GM21360 (cell line): Measurements from ENCODE around the gene SLC35D1.

Experiments
- ATAC-seq: cut with Tn5 transposase; IDR thresholded peaks from one replicate; pipeline ENCODE4 v1.9.1; 2021; ENCODE audit warnings: mild to moderate bottlenecking, moderate library complexity; ENCODE audit not compliant: unreplicated experiment

The SLC35D1 gene

GRCh38 chr1:67044631-67045270 lies 9.2 kb downstream of the SLC35D1 start:
- peak; percentile 49 for ATAC-seq

- ATAC-seq = no peak
Observed at GRCh38 chr1:67043366-67043765, 10.6 kb downstream of the SLC35D1 start.

GRCh38 chr1:67041841-67042503 lies 12.0 kb downstream of the SLC35D1 start:
- ATAC-seq = no peak

- no peak for ATAC-seq
Observed at GRCh38 chr1:67040405-67040804, 13.5 kb downstream of the SLC35D1 start.

- ATAC-seq = no peak
Observed at GRCh38 chr1:67031859-67032247, 22.1 kb downstream of the SLC35D1 start.

GRCh38 chr1:67031121-67031858 lies 22.7 kb downstream of the SLC35D1 start:
- ATAC-seq = no peak

GRCh38 chr1:67029472-67029871 lies 24.5 kb downstream of the SLC35D1 start:
- ATAC-seq = no peak

GRCh38 chr1:67020765-67021164 lies 33.2 kb downstream of the SLC35D1 start:
- no peak for ATAC-seq

GRCh38 chr1:67020304-67020703 lies 33.6 kb downstream of the SLC35D1 start:
- ATAC-seq = no peak

GRCh38 chr1:67019600-67020136 lies 34.3 kb downstream of the SLC35D1 start:
- ATAC-seq = no peak

- ATAC-seq = no peak
Observed at GRCh38 chr1:67019121-67019520, 34.8 kb downstream of the SLC35D1 start.

GRCh38 chr1:67018574-67018973 lies 35.4 kb downstream of the SLC35D1 start:
- no peak for ATAC-seq

GRCh38 chr1:67013573-67013972 lies 40.4 kb downstream of the SLC35D1 start:
- ATAC-seq = no peak

- ATAC-seq = no peak
Observed at GRCh38 chr1:67009792-67010191, 44.2 kb downstream of the SLC35D1 start.

- no peak for ATAC-seq
Observed at GRCh38 chr1:67005068-67005467, 48.9 kb downstream of the SLC35D1 start.

- ATAC-seq = no peak
Observed at GRCh38 chr1:67004176-67004575, 49.8 kb downstream of the SLC35D1 start.

- ATAC-seq = no peak
Observed at GRCh38 chr1:67001682-67002425, 52.1 kb downstream of the SLC35D1 start.

GRCh38 chr1:66999640-67000400 lies 54.1 kb downstream of the SLC35D1 start:
- ATAC-seq = no peak

- ATAC-seq = no peak
Observed at GRCh38 chr1:66998972-66999371, 55.0 kb downstream of the SLC35D1 start.

GRCh38 chr1:66996018-66996682 lies 57.8 kb downstream of the SLC35D1 start:
- peak; percentile 76 for ATAC-seq
